Activated T-cell treated with anti-CD3 and anti-CD28 coated beads, Interleukin-2, amount 50 U/mL, for 4 hours (primary cell): ENCODE data around the gene MCTS1. TPM values are rescaled to one million over a fixed set of nuclear protein-coding genes. Genes with fewer than 3 reads are reported as not detected.
A peak's percentile ranks its signal among the peaks of the same experiment; 100 is the strongest.
"Not testable (repeated sequence)": the region's sequence is repeated elsewhere in the genome, so short reads cannot be mapped to it uniquely, and the experiment has no call there.

Source experiments
- ATAC-seq, 2 donors: fragments of 200-7000 bp; cut with Tn5 transposase; one replicate each; pipeline ENCODE4 v1.10.0; 2021
- DNase-seq: peaks from one replicate; pipeline ENCODE4 v3.0.0-alpha.2; 2020
- H3K27me3 Mint-ChIP-seq: one replicate; pipeline ENCODE4 v1.8.0; 2021; ENCODE audit warnings: low read depth, mixed read lengths
- H3K36me3 Mint-ChIP-seq: one replicate; pipeline ENCODE4 v1.8.0; 2022; ENCODE audit warnings: mixed read lengths; ENCODE audit not compliant: insufficient read depth
- H3K4me1 Mint-ChIP-seq: one replicate; pipeline ENCODE4 v1.8.0; 2021; ENCODE audit warnings: low read depth, mixed read lengths
- H3K4me3 Mint-ChIP-seq: one replicate; pipeline ENCODE4 v1.8.0; 2021; ENCODE audit warnings: mild to moderate bottlenecking, moderate library complexity, mixed read lengths
- H3K9me3 Mint-ChIP-seq: one replicate; pipeline ENCODE4 v1.8.0; 2021; ENCODE audit warnings: mixed read lengths
- total RNA-seq, 3 donors: library from RNA; stranded (reverse); gene quantifications; one replicate each; pipeline ENCODE4 v1.2.1, GENCODE V29; 2021

MCTS1 gene
- total RNA-seq, 3 donors from 2014 or later, result 63.9 to 65.4 (median 65.0) TPM

GRCh38 chrX:120575379-120576114 is 28.4 kb upstream of the MCTS1 start:
- Mint-ChIP-seq H3K9me3 (no peaks in the 10 kb centered on the region), H3K36me3 (no peaks in the 10 kb centered on the region), H3K4me1 (peaks cover 3% of the 10 kb centered on the region), H3K4me3 (no peak overlapping the region), H3K27me3 (no peaks in the 10 kb centered on the region)
- ATAC-seq (no peak), DNase-seq (no peak)

- Mint-ChIP-seq H3K36me3 (peaks cover 3% of the 10 kb centered on the region), H3K4me3 (no peak overlapping the region), H3K27me3 (no peaks in the 10 kb centered on the region), H3K9me3 (no peaks in the 10 kb centered on the region), H3K4me1 (no peaks in the 10 kb centered on the region)
- no peak for DNase-seq
- no peak for ATAC-seq
Measured at GRCh38 chrX:120585702-120586101, 18.2 kb upstream of the MCTS1 start.

GRCh38 chrX:120604361-120604782 is 471 bp downstream of the MCTS1 start:
- no peaks in the 10 kb centered on the region for H3K9me3 Mint-ChIP-seq
- H3K36me3 Mint-ChIP-seq, result peaks cover 5% of the 10 kb centered on the region
- peak overlapping the region; percentile 97 for H3K4me3 Mint-ChIP-seq
- peak; percentile 5 for DNase-seq
- no peaks in the 10 kb centered on the region for H3K27me3 Mint-ChIP-seq
- peak; percentile 71 to 72 for ATAC-seq
- H3K4me1 Mint-ChIP-seq, result peaks cover 7% of the 10 kb centered on the region

- no peaks in the 10 kb centered on the region for H3K27me3 Mint-ChIP-seq
- no peaks in the 10 kb centered on the region for H3K4me1 Mint-ChIP-seq
- H3K9me3 Mint-ChIP-seq, result no peaks in the 10 kb centered on the region
- DNase-seq, result no peak
- no peak for ATAC-seq
- no peak overlapping the region for H3K4me3 Mint-ChIP-seq
- H3K36me3 Mint-ChIP-seq, result peaks cover 17% of the 10 kb centered on the region
Measured at GRCh38 chrX:120612086-120612485, 8.2 kb downstream of the MCTS1 start.

- DNase-seq (no peak), ATAC-seq (no peak)
- H3K4me3 Mint-ChIP-seq, result no peak overlapping the region
- H3K9me3 Mint-ChIP-seq, result no peaks in the 10 kb centered on the region
- H3K27me3 Mint-ChIP-seq, result no peaks in the 10 kb centered on the region
- H3K36me3 Mint-ChIP-seq, result peaks cover 17% of the 10 kb centered on the region
- H3K4me1 Mint-ChIP-seq, result peaks cover 4% of the 10 kb centered on the region
Measured at GRCh38 chrX:120614816-120615215, 10.9 kb downstream of the MCTS1 start.

GRCh38 chrX:120617996-120618630 is 14.2 kb downstream of the MCTS1 start:
- Mint-ChIP-seq H3K4me1 (peaks cover 4% of the 10 kb centered on the region), H3K36me3 (peaks cover 18% of the 10 kb centered on the region), H3K9me3 (no peaks in the 10 kb centered on the region), H3K4me3 (no peak overlapping the region), H3K27me3 (no peaks in the 10 kb centered on the region)
- no peak for ATAC-seq
- DNase-seq, result no peak

GRCh38 chrX:120625371-120625770 is 21.5 kb downstream of the MCTS1 start:
- no peak for ATAC-seq

GRCh38 chrX:120629667-120630537 is 26.0 kb downstream of the MCTS1 start, which contains the start of gene C1GALT1C1:
TSS of gene C1GALT1C1 (minus strand) at chrX:120630054. CDS start at chrX:120627166, 2,888 bp downstream.
- H3K9me3 Mint-ChIP-seq, result no peaks in the 10 kb centered on the region
- H3K4me1 Mint-ChIP-seq, result peaks cover 22% of the 10 kb centered on the region
- ATAC-seq, result peak; percentile 95 to 96
- H3K4me3 Mint-ChIP-seq, result peak within 1 kb of the TSS; percentile 95
- H3K27me3 Mint-ChIP-seq, result no peaks in the 10 kb centered on the region
- DNase-seq, result peak; percentile 86
- peaks cover 8% of the 10 kb centered on the region for H3K36me3 Mint-ChIP-seq

More at GRCh38 chrX:120625371-120625770, 21.5 kb downstream of the MCTS1 start:
- no peak for DNase-seq
- Mint-ChIP-seq H3K9me3 (no peaks in the 10 kb centered on the region), H3K4me3 (no peak overlapping the region), H3K36me3 (peaks cover 12% of the 10 kb centered on the region), H3K27me3 (no peaks in the 10 kb centered on the region), H3K4me1 (peaks cover 19% of the 10 kb centered on the region)

- no peaks in the 10 kb centered on the region for H3K27me3 Mint-ChIP-seq
- no peaks in the 10 kb centered on the region for H3K4me1 Mint-ChIP-seq
- no peak for DNase-seq
- H3K36me3 Mint-ChIP-seq, result no peaks in the 10 kb centered on the region
- ATAC-seq, result no peak
- no peak overlapping the region for H3K4me3 Mint-ChIP-seq
- H3K9me3 Mint-ChIP-seq, result no peaks in the 10 kb centered on the region
Measured at GRCh38 chrX:120638619-120639018, 34.7 kb downstream of the MCTS1 start.

GRCh38 chrX:120642871-120643270 is 39.0 kb downstream of the MCTS1 start:
- H3K4me1 Mint-ChIP-seq, result no peaks in the 10 kb centered on the region
- H3K36me3 Mint-ChIP-seq, result no peaks in the 10 kb centered on the region
- H3K27me3 Mint-ChIP-seq, result no peaks in the 10 kb centered on the region
- H3K9me3 Mint-ChIP-seq, result no peaks in the 10 kb centered on the region
- ATAC-seq, result no peak
- H3K4me3 Mint-ChIP-seq, result no peak overlapping the region
- no peak for DNase-seq

GRCh38 chrX:120647127-120647526 is 43.2 kb downstream of the MCTS1 start:
- H3K4me1 Mint-ChIP-seq, result peaks cover 2% of the 10 kb centered on the region
- H3K36me3 Mint-ChIP-seq, result no peaks in the 10 kb centered on the region
- H3K27me3 Mint-ChIP-seq, result no peaks in the 10 kb centered on the region
- H3K9me3 Mint-ChIP-seq, result no peaks in the 10 kb centered on the region
- ATAC-seq, result no peak
- H3K4me3 Mint-ChIP-seq, result no peak overlapping the region
- no peak for DNase-seq

GRCh38 chrX:120652256-120652655 is 48.4 kb downstream of the MCTS1 start:
- H3K4me1 Mint-ChIP-seq, H3K27me3 Mint-ChIP-seq, H3K36me3 Mint-ChIP-seq, ATAC-seq, DNase-seq, H3K9me3 Mint-ChIP-seq, H3K4me3 Mint-ChIP-seq: not testable (repeated sequence)

- no peaks in the 10 kb centered on the region for H3K27me3 Mint-ChIP-seq
- H3K36me3 Mint-ChIP-seq, result no peaks in the 10 kb centered on the region
- ATAC-seq (no peak), DNase-seq (no peak)
- H3K4me3 Mint-ChIP-seq, result no peak overlapping the region
- peaks cover 2% of the 10 kb centered on the region for H3K4me1 Mint-ChIP-seq
- no peaks in the 10 kb centered on the region for H3K9me3 Mint-ChIP-seq
Measured at GRCh38 chrX:120653000-120653399, 49.1 kb downstream of the MCTS1 start.

GRCh38 chrX:120660637-120661036 is 56.7 kb downstream of the MCTS1 start:
- no peak for ATAC-seq
- DNase-seq, result no peak
- Mint-ChIP-seq H3K9me3 (no peaks in the 10 kb centered on the region), H3K4me3 (no peak overlapping the region), H3K4me1 (no peaks in the 10 kb centered on the region), H3K36me3 (no peaks in the 10 kb centered on the region), H3K27me3 (no peaks in the 10 kb centered on the region)
